ENCODE measurements around the gene SLC43A2. TPM values are rescaled to one million over a fixed set of nuclear protein-coding genes. Genes with fewer than 3 reads are reported as not detected.
A peak's percentile ranks its signal among the peaks of the same experiment; 100 is the strongest.
"Not testable (repeated sequence)": the region's sequence is repeated elsewhere in the genome, so short reads cannot be mapped to it uniquely, and the experiment has no call there.

SLC43A2 gene
- total RNA-seq, 1 donor from 2014 or later, result 44.6 TPM

GRCh38 chr17:1574697-1575471, 53.8 kb downstream of the SLC43A2 start:
- TF ChIP-seq, protein P1, sequence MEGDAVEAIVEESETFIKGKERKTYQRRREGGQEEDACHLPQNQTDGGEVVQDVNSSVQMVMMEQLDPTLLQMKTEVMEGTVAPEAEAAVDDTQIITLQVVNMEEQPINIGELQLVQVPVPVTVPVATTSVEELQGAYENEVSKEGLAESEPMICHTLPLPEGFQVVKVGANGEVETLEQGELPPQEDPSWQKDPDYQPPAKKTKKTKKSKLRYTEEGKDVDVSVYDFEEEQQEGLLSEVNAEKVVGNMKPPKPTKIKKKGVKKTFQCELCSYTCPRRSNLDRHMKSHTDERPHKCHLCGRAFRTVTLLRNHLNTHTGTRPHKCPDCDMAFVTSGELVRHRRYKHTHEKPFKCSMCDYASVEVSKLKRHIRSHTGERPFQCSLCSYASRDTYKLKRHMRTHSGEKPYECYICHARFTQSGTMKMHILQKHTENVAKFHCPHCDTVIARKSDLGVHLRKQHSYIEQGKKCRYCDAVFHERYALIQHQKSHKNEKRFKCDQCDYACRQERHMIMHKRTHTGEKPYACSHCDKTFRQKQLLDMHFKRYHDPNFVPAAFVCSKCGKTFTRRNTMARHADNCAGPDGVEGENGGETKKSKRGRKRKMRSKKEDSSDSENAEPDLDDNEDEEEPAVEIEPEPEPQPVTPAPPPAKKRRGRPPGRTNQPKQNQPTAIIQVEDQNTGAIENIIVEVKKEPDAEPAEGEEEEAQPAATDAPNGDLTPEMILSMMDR (IDR thresholded peaks at IDR 0.05), result no peak
- no peak overlapping the region for H3K4me3 ChIP-seq
- H3K4me1 ChIP-seq, result peaks cover 53% of the 10 kb centered on the region
- intact Hi-C loops (cut with DNase I), result loop anchor here (5.0 kb wide), 1 partner anchor 52 kb away; the partner anchor contains the start of gene SLC43A2
- no peaks in the 10 kb centered on the region for H3K9me3 ChIP-seq
- DNase-seq, result no peak
- H3K36me3 ChIP-seq, result no peaks in the 10 kb centered on the region
- H3K27me3 ChIP-seq (ENCODE audit: low read depth), result no peaks in the 10 kb centered on the region
- no peak for ATAC-seq
- peak overlapping the region; percentile 90 for H3K27ac ChIP-seq

DNA sequence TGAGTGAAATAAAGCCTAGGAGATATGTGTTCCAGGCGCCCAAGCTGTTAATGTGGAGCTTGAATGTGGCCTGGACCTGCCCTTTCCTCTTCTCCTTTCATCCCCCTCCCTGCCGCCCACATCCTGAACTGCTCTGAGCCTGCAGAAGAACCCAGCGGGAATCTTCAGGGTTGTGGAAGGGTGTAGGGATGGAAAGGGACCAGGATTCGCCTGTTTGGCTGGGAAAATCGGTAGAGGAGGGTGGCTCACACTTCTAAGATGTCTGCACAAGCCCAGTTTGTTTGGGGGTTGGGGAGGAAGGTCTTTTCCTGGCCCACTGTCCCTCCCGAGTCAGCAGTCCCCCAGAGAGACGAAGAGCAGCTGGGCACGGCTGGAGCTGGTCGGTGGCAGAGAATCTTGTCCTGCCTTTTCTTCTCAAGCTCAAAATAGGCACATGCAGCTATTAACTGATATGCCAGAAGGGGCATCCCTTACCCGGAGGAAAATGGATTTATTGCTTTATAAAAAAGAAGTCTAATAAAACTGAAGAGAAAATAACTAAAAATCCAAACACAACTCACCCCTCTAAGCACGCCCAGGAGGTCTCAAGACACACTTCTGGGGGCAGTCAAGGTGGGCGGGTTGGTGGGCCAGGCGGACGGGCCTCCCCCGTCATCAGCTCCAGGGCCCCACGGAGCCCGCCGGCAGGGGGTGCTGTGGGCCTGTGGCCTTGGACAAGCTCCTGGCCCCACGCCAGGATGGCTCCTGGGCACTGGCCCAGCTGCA, 54.5 kb downstream of the SLC43A2 start:
- intact Hi-C loops (cut with DNase I), result no loop called here
- peak overlapping the region; percentile 90 for H3K27ac ChIP-seq
- peak; percentile 92 for DNase-seq
- H3K4me3 ChIP-seq, result no peak overlapping the region
- no peaks in the 10 kb centered on the region for H3K27me3 ChIP-seq (ENCODE audit: low read depth)
- TF ChIP-seq, protein P1 (IDR thresholded peaks at IDR 0.05), result peak; percentile 97
- H3K36me3 ChIP-seq, result no peaks in the 10 kb centered on the region
- no peaks in the 10 kb centered on the region for H3K9me3 ChIP-seq
- peaks cover 53% of the 10 kb centered on the region for H3K4me1 ChIP-seq
- peak; percentile 64 to 77 for ATAC-seq

DNA sequence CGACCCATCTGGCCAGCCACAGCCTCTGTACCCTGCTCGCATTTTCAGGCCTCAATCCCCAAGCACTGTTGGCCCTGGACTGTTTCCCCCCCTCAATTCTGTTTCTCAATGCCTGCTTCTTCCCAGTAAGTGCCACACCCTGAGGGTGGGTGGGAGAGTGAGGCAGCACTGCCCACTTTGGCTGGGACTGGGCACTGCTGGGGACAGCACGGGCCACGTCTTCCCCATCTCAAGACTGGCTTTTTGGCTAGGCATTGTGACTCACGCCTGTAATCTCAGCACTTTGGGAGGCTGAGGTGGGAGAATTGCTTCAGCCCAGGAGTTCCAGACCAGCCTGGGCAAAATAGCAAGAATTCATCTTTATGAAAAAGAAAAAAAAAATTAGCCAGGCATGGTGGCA, 56.0 kb downstream of the SLC43A2 start:
- peaks cover 46% of the 10 kb centered on the region for H3K4me1 ChIP-seq
- H3K36me3 ChIP-seq; H3K9me3 ChIP-seq; DNase-seq; intact Hi-C loops (cut with DNase I); H3K27me3 ChIP-seq (ENCODE audit: low read depth); H3K27ac ChIP-seq; ATAC-seq; H3K4me3 ChIP-seq: not testable (repeated sequence)

GRCh38 chr17:1571341-1571704, 57.3 kb downstream of the SLC43A2 start:
- no peaks in the 10 kb centered on the region for H3K27me3 ChIP-seq (ENCODE audit: low read depth)
- peaks cover 32% of the 10 kb centered on the region for H3K4me1 ChIP-seq
- DNase-seq (no peak), ATAC-seq (no peak)
- no peak overlapping the region for H3K4me3 ChIP-seq
- H3K9me3 ChIP-seq, result no peaks in the 10 kb centered on the region
- H3K27ac ChIP-seq, result no peak overlapping the region
- TF ChIP-seq, protein P1 (IDR thresholded peaks at IDR 0.05), result no peak
- intact Hi-C loops (cut with DNase I), result no loop called here
- no peaks in the 10 kb centered on the region for H3K36me3 ChIP-seq

DNA sequence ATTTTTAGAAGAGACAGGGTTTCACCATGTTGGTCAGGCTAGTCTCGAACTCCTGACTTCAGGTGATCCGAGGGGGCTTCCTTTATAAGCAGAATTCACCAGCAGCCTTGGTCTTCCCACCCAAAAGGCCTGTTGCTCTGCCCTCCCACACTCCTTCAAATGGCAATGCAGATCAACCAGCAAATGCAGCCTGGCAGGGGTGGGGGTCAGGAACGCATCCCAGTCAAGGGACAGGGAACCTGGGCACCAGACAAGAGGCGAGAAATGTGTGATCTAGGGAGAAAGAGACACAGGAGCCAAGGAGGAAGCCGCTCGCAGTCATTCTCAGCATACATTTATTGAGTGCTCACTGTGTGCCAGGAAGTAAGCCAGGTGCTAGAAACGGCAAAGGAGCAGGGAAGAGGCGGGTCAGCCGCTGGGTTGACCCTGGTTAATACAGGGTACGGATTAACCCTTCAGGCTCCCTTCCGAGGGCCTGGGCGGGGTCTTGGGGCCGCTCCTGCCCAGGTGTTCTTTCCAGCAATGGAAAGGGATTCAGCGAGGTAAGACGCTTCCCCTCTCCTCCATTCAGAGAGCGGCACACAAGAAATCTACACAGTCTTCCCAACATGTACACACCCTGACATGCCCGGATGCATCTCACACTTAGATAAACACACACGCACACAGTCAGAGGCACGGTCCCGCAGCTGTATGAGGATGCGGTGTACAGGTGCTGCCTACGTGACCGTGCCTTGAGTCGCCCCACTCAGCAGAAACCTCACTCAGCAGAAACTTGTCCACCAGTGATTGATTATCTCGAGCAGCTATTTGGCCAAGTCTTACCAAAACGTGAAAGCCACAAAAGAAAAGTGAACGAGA, 59.5 kb downstream of the SLC43A2 start:
- H3K4me3 ChIP-seq, result no peak overlapping the region
- intact Hi-C loops (cut with DNase I), result no loop called here
- peaks cover 19% of the 10 kb centered on the region for H3K4me1 ChIP-seq
- H3K27me3 ChIP-seq (ENCODE audit: low read depth), result no peaks in the 10 kb centered on the region
- TF ChIP-seq, protein P1 (IDR thresholded peaks at IDR 0.05), result no peak
- H3K36me3 ChIP-seq, result no peaks in the 10 kb centered on the region
- DNase-seq, result no peak
- H3K9me3 ChIP-seq, result no peaks in the 10 kb centered on the region
- H3K27ac ChIP-seq, result no peak overlapping the region
- no peak for ATAC-seq

Measured in lower lobe of right lung (tissue), 2 donors.